Stimulated activated CD4-positive, alpha-beta T cell treated with anti-CD3 and anti-CD28 coated beads, Interleukin-12 subunit alpha, Interleukin-12 subunit beta, amount 100 ng/mL, for 48 hours (primary cell): Measurements from ENCODE around the gene DHRS7C.

ENCODE experiments used
- DNase-seq, 3 donors: peaks; one replicate each; pipeline ENCODE4 v3.0.0-alpha.2; 2020; ENCODE audit warnings: low read depth in 2 of 3, low spot score in 1 of 3

DHRS7C gene

DNA sequence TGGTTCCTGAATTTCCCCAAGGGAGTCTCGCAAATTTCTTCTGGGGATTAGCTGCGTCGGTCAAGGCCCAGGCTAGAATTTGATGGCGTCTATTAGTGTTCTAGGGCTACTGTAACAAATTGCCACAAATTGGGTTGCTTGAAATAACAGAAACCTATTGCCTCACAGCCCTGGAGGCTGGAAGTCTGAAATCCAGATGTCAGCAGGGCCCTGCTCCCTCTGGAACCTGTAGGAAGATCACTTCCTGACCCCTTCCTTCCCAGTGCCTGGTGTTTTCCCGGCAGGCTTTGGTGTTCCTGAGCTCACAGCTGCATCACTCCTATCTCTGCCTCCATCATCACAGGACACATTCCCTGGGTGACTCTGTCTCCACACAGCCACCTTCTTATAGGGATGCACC lies 24.4 kb downstream of the DHRS7C start:
- DNase-seq: no peak

DNA sequence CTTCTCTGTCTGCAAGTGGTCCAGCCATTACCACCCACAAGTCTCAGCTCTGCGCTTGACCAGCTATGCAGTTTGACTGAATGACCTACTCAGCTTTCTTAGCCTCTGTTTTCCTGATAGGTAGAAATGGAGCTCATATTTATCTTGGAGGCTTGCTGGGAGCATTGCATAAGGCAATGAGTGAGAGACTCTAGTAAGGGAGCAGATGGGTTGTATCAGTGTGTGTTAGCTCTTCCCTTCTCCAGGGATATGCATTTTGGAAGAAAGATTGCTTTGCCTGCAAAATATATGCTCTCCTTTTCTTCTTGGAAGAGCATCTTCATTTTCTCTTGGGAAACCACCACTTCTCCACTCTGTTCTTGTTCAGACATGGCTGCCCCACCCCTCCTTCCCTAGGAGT lies 26.1 kb downstream of the DHRS7C start:
- no peak for DNase-seq

DNA sequence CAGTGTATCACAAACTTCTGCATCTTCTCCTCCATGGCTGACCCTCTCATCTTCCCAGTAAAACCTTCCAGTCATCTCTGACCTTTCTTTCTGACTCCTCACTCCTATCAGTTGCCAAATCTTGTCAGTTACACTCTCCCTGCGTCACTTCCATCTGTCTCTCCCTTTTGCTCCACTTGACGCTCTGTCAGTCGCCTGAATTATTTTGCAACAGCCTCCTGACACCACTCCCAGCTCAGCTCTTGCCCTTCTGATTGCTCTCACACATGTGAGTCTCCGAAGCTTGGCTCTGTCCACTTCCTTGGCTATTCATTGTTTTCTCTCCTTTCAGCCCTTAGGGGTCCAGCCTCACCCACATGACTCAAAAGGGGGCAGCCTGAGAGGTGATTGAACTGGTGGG lies 27.7 kb downstream of the DHRS7C start:
- no peak for DNase-seq

DNA sequence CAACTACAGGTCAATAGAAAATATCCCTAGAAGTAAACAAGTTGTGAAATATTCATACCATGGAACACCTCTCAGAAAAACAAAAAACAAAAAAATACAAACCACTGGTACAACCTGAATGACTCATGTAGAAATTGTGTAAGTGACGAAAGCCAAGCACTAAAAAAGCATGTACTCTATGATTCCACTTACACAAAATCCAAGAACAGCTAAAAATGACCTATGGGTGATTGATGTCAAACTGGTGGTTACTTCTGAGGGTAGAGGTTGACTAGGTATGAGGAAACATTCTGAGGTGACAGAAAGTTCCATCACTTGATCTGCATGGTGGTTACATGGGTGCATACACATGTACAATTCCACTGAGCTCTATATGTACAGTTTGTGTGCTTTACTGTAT lies 31.1 kb downstream of the DHRS7C start:
- DNase-seq: no peak

DNA sequence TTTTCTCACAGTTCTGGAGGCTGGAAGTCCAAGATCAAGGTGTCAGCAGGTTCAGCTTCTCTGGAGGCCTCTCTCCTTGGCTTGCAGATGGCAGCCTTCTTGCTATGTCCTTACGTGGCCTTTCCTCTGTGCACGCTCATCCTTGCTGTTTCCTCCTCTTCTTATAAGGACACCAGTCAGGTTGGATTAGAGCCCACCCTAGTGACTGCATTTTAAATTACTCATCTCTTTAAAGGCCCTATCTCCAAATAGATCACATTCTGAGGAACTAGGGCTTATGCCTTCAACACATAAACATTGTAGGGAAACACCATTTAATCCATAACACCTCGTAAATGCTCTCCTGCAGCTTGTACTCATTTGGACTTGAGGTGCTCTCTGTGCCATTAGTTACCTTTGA lies 36.3 kb downstream of the DHRS7C start:
- DNase-seq: no peak

DNA sequence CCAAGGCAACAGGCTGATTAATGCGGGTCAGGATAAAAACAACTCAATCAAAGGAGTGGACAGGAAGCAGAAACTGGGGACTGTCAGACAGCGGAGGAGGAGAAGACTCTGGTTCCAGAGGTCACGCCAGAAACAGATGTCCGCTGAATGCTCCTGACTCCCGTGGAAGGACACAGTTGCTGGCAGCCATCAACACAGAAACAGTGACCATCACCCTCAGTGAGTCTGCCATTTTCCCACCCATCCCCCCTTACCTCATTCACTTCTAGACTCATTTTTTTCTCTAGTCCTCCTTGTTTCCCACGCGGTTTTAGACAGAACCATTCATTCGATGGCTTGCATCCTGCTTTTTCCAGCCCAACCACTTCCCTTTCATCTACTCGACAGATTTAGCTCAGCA lies 40.9 kb downstream of the DHRS7C start:
- no peak for DNase-seq

DNA sequence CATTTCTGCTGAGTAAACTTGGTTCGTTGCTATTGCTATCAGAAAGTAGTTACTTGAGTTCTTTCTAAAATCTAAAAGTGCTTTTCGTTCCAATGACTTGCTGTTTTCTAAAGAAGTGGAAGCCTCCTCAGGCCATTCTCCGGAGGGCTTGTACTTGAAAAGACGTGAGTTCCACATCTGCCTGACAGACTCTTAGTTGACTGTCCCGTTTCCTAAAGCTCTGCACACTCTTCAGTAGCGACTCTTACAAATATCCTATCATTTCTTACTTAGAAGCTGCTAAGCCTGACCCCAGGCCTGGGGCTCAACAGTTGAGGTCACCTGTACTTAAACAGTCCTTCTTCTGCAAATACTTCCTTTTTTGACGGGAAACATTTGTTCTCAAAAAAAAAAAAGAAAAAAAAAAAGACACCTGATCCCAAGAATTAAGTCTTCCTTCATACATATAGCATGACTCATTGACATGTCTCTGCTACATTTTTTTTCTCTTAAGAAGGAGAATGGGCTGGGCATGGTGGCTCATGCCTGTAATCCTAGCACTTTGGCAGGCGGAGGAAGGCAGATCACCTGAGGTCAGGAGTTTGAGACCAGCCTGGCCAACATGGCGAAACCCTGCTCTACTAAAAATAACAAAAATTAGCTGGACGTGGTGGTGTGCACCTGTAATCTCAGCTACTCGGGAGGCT lies 61.5 kb downstream of the DHRS7C start:
- no peak for DNase-seq

DNA sequence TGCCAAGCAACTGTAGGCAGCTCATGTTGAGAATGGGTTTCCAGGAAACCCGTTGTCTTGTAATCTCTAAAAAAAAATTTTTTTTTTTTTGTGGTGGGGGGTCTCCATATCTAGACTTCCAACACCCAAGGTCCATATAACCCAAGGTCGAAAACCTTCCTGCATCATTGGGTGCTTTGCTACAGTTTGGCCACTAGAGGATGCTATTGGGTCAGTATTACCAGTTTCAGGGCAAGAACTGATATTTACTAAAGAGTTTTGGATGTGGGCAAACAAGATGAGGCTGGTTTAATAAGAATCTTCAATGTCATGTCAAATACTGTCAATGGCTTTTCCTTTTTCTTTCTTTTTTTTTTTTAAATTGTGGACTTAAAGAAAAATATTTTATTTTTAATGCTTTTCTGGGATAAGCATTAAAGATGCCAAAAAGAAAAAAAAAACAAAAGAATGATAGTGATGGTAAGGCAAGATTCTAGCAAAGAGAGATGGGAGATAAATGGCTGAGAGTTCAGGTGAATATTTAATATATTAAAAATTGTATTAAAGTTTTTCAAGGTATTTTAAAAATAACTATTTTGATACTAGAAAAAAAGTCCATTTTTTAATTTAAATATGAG lies 62.2 kb downstream of the DHRS7C start:
- DNase-seq: peak in 1 of 3 donors; percentile 20

DNA sequence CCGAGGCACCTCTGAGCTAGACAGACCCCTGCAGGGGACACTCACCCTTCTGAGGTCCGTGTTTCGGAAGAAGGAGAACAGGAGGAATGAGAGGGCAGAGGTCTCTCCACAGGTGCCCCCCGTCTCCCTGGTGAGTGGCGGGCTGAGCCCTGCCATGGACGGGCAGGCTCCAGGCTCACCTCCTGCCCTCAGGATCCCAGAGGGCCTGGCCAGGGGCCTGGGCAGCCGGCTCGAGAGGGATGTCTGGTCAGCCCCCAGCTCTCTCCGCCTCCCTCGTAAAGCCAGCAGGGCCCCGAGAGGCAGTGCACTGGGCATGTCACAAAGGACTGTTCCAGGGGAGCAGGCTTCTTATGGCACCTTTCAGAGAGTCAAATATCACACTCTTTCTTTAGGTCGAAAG lies 62.8 kb downstream of the DHRS7C start:
- DNase-seq: no peak

DNA sequence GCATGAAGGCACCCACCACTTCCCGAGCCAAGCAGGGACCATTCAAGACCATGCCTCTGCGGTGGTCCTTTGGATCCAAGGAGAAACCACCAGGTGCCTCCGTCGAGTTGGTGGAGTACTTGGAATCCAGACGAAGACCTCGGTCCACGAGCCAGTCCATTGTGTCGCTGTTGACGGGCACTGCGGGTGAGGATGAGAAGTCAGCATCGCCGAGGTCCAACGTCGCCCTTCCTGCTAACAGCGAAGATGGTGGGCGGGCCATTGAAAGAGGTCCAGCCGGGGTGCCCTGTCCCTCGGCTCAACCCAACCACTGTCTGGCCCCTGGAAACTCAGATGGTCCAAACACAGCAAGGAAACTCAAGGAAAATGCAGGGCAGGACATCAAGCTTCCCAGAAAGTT lies 63.4 kb downstream of the DHRS7C start:
- DNase-seq: no peak

DNA sequence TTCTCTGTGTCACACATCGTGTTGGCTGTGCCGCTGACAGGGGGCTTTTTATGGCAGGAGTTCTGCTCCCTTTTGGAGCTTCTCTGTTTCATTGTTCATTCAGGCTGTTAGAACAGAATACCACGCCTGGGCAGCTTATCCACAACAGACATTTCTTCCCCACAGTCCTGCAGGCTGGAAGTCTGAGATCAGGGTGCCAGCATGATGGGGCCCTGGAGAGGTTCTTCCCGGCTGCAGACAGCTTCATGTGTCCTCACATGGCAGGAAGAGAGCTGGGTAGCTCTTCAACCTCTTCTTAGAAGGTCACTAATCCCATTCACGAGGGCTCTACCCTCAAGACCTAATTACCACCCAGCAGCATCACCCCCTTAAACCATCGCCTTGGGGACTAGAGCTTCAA lies 65.1 kb downstream of the DHRS7C start:
- DNase-seq: no peak

DNA sequence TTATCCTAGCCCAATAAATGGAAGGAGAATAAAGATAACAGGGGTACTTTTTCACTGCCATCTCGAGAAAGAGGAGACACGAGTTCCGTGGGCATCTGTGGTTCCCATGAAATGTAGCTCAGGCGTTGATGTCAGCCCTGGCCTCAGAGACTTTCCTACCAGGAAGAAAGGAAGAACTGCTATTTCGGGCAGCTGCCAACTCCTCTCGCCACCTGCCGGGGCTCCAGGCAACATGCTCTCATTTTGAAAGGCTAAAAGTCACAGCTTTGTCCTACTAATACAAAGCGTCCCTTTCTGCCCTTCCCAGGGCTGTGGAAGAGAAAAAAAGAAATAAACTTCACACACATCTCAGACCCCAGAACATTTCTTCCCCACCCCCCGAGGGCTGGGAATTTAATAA lies 65.8 kb downstream of the DHRS7C start:
- DNase-seq: no peak
